ENCODE data around the gene LCP2.

Gene LCP2

DNA sequence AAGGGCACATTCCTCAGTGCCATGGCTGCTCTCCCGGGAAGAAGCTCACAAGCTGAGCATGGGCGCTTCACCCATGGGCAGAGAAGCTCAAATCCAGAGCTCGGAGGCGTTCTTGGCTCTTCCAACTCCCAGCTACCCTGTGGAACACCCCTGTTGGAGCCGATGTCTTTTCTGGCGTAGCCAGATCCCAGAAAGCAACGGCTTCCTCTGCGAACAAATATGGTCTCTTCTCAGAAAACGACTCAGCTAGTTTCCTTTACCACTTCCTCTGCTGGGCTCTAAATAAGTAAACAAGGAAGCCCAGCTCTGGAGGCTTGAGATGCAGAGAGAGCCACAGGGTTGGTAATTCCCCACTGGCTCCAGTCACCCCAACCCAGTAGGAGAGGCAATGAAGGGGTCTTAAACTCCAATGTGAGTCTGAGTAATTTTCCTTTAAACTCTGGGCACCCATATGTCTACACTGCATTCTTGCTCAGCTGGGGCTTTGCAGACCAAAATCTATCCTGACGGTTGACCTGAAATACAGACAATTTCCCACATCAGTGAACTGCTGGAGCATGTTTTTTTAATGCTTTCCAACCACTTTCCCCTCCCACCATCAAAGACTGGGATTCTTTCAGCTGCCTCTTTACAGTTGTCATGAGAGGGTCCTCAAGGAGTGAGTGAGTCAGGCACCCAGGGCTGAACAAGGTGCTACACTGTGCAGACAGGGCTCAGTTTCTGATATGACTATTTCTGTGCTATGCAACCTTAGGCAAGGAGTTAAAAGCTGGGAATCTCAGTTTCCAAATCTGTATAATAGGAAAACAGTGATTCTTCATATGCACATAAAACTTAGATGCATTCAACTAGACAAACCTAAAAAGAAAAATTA, at the start of gene LCP2:
TSS of gene LCP2 (minus strand) at position 189 of the 874 bp plus-strand sequence. CDS start at position 23, 166 bp downstream.
- DNase-seq (ENCODE audit: low spot score), result no peak
- no peak for FAIRE-seq

DNA sequence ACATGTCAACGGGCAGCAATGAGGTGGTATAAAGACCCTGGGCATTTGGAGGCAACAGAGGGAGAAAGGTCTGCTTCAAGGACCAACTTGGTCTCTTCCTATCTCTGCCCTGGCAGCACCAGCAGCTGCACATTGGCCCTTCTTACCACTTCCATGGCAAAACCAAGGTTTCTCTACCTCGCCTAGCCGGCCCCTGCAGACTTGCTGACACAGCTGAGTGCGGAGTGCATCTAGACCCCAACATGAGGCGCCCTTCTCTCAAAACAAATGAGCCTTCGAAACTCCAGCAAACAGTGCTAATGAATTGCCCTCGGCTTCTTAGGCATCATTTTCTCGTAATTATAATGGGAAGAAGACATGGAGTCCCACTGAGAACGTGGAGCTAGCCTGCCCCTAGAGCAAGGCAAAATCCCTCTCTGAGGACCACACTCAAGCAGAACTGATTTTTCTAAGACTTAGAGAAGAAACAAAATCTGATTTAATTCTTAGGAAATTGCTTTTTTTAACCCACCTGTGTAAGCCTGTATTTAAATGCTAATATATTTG, 49.5 kb upstream of the LCP2 start:
- DNase-seq (ENCODE audit: low spot score) (no peak), FAIRE-seq (no peak)

DNA sequence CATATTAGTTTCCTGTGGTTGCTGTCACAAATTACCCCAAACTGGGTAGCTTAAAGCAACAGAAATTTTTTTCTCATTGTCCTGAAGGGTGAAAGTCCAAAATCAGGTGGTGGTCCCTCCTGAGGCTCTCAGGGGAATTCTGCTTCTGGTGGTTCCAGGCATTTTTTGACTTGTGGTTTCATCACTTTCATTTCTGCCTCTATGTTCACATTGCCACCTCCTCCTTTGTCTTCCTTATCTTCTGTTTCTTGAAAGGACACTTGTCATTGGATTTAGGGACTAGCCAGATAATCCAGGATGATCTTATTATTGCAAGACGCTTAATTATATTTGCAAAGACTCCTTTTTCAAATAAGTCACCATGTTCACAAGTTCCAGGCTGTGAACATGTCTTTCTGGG, 48.4 kb upstream of the LCP2 start:
- DNase-seq (ENCODE audit: low spot score), result no peak
- no peak for FAIRE-seq

DNA sequence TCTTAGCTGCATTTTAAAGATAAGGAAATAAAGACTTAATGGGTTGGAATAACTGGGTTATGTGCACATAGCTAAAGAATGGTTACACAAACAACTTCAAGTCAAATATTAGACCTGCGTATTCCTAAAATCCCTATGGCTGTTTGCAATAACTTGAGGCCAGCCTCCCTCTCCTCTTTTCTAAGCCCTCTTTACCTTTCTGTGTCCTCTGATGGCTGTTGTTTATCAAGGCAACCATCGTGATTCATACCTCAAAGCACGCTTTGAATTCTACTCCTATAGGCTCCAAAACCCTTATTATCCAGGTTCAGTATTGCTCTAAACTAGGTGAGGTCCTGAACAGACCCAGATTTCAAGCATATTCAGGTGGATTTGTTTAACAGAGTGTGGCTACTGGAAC, 45.6 kb upstream of the LCP2 start:
- DNase-seq (ENCODE audit: low spot score) (no peak), FAIRE-seq (no peak)

DNA sequence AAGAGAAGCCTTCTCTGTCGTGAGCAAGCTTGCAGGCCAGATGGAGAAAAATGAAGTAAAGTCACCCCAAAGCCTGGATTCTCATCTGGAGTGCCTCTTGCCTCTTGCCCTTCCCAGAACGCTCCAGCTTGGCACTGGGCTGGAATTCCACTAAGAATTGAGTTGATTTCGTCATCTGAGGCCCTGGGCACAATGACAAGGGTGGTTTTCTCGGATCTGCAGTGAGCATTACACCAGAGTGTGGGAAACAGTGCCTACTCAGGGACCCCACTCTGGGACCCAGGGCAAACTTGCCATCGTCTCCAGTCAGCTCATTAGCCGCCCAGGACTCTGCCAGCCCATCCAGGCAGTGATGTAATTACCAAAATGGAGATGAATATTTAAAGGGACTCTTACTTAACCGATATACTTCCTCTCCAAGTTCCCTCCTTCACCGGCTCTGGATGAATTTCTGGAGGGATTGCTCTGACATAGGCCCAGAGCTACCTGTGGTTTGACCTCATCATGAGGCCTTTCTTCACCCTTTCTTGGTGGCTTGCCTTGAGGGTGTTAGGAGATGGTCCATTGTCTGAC, 44.7 kb upstream of the LCP2 start:
- FAIRE-seq, result no peak

DNA sequence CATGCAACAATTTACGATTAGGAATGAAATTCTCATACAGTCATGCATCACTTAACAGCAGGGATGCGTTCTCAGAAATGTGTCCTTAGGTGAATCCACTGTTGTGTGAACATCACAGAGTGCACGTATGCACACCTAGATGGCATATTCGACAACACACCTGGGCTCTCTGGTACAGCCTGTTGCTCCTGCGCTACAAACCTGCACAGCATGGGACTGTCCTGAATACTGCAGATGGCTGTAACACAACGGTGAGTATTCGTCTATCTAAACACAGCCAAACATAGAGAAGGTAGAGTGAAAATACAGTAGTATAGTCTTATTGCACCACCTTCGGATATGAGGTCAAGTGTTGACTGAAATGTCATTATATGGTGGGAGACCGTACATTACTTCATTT, 44.0 kb upstream of the LCP2 start:
- FAIRE-seq, result no peak
- no peak for DNase-seq (ENCODE audit: low spot score)

More for the DNA sequence above, 44.7 kb upstream of the LCP2 start:
- DNase-seq (ENCODE audit: low spot score), result no peak

DNA sequence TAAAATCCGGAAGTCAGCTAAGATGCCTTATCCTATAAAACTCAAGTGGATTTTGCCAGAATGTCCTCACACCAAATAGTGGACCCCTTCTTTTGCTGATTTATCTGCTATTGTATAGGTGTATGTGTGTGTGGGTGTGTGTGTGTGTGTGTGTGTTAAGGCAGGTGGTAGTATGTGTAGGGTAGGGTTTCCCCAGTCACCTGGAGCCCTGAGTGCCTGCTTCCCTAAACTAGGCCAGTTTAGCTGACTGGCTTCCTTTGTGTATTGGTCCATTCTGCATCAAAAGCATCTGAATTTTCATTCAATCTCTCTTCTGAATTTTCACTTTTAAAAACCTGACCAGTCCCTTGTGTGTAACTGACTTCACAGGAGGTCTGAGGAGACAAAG, 42.2 kb upstream of the LCP2 start:
- DNase-seq (ENCODE audit: low spot score) (no peak), FAIRE-seq (no peak)

DNA sequence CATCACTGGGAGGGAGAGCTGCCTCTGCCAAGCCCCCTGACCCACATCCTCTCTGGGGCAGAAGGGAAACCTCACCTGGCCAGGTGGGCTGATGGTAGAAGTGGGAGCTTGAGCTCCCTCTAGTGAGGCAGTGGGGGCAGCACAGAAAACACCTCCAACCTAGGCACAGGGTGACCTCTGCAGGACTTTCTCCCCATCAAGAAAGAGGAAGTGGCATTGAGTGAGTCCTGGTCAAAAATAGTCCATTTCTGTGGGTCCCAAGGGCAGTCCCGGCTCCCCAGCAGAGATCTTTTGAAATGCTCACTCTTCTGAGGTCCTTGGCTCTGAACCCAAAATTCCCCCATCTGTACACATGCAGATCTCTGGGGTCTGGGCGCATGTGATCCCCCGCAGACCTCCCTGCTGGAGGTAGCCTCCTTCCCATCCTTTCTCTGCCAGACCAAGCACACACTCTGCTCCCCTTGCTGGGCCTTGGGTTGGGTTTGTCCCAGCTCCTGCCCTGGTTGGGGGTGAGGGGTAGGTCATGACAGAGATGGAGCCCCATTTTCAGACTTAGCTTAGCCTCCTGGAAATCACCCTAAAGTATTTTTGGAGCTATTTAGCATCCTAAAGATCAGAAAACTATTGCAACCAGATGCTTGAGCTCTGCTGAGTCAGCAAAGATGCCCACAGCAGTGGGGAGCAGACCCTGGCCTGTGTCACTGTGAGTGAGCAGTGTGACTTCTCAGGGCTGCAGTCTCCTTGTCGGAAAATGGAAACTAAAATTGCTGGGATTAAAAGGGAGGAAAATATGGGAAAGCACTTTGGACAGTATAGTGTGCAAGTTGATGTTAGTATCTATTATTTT, 41.6 kb upstream of the LCP2 start:
- DNase-seq (ENCODE audit: low spot score), result no peak
- no peak for FAIRE-seq

DNA sequence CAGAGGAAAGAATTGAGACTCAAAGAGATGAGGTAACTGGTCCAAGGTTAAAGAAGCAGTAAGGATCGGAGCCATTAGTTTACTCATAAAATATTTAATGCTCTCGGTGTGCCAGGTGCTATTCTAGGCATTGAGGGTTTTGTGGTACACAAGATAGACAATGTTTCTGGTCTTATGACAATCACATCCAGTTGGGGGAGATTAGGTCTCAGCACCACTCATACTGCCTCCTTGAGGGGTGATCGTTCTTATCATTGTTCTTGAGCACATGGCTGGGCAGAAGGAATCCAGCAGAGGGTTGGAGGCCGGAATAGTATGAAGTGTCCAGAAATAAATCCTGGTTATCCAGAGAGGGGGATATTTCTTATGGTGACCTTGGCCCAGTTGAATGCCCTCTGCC, 40.7 kb upstream of the LCP2 start:
- no peak for DNase-seq (ENCODE audit: low spot score)
- FAIRE-seq, result no peak

DNA sequence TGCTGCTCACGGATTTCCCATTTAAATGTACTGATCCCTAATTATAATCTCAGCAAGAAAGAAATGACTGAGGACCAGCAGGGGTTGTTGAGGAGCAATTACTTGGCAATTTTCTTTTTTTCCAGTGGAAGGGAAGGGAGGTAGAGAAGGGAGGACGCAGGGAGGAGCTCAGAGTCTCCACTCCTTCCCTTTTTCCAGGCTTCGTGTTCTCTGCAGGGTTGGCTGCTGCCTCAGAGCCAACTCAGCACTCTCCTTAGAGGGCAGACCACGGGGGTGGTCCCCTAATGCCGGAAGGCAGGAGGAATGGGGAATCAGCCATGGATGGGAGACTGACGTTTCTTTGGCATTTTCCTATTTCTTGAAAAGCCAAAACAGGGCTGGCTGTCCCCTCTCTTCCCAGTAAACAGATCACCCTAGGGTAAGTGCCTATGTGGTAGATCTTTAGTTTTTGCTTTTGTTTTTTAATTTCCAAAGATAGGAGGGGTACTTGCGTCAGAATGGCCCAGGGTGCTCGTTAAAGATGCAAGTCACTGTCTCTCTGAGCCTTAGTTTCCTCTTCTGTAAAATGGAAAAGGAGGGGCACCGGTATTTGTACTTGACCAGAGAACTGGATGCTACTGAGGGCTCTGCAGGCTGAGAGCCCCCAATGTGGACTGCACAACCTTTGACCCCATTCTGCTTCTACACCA, 39.6 kb upstream of the LCP2 start:
- no peak for FAIRE-seq
- DNase-seq (ENCODE audit: low spot score), result no peak

DNA sequence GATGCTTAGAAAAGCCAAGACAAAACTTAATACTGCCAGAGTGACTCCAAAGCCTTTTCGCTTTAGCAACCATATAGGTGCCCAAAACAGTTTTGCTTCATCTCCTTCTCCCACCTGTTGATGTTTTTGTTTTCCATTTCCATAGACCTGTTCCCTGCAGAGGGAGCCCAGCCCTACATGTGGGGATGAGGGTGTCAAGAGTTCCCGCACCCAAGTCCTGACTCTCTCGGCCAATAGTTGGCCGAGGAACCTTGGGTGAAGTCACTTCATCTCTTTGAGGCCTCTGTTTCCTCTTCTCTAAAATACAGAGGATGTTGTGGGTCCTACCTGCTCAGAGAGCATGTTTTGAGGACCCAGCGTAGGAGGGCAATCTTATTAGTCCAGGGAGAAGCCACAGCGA, 38.5 kb upstream of the LCP2 start:
- DNase-seq (ENCODE audit: low spot score) (no peak), FAIRE-seq (no peak)

DNA sequence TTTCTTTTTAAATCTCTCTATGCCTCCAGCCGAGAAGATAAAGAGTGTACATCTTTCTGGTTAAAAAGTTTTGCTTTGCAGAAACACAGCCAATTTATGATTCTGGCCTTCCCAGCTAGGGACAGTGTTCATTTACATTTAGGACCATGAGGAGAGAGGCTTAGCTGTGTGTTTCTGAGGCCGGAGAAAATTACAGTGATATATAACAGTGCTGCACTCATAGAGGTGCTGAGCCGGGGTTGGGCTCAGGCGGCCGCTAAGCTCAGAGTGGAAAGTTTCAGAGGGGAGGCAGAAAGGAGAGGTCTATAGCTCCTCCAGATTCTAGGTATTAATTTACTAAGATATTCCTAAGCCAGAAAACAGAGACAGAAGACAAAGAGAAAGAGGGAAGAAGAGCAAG, 37.0 kb upstream of the LCP2 start:
- FAIRE-seq (no peak), DNase-seq (ENCODE audit: low spot score) (no peak)

DNA sequence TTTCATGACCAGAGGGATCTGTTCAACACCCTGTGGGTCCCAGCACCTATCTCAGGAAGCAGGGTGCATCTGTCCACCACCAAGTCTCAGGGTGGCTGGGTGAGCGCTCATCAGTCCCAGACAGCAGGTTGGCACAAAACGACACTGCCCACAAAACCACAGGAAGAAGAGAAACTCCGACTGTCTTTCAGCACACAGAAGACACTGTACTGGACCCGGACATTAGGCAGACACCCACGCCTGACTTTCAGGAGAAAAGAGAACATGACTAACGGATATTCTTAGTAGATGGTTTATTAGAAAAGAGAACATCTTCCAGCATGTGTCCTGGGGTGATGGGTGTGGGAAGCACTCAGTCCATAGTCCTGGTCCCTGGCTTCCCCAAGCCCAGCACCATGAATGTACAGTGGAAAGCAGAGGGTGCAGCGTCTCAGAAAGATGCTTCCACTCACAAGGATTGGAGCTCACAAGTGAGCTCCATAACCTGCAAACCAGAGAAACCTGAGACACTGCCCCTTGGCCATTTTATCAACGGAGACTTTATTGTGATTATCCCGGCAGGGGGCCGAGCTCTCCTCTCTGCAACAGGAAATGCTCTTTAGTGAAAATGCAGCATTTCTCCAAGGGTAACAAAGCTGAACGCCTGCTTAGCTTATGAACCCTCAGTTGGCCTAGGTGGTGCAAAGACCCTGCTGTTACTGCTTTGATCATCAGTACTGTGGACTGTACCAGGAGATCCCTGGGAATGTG, 35.8 kb upstream of the LCP2 start:
- FAIRE-seq, result no peak
- DNase-seq (ENCODE audit: low spot score), result no peak

DNA sequence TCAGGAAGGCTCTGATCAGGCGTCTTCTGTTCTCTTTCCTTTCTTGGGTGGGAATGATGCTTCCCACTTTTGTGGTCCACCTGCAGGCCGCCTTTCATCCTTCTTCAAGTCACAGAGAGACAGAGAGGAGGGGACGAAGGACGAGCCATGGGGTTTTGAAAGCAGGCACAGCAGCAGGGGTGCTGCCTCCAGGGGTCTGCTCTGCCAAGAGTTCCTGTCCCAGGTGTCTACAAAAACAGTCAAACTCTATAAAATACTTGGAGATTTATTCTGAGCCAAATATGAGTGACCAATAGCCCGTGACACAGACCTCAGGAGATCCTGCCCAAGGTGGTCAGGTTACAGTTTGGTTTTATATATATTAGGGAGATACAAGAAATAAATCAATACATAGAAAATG, 34.5 kb upstream of the LCP2 start:
- FAIRE-seq (no peak), DNase-seq (ENCODE audit: low spot score) (no peak)

DNA sequence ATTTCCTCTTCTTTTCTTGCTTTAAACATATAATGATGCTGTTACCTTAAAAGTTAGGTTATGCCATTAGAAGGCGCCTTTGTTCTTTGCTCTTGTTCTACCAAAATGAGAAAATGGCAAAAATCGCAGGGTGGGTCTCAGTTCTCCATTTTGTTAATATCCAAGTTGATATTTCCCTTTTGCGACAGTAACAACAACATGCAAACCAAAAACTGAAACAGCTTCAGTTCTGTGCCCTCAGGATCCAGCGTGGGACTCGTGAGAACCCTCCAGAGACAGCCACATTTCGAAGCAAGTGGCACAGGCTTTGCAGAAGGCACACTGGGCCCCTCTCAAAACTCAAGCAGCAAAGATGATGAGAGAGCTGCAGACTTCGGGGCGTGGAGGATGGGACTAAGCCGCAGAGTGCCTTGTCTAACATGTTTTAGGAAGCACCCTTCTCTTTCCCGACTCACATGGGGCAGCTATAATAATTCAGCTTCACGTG, 33.0 kb upstream of the LCP2 start:
- FAIRE-seq (no peak), DNase-seq (ENCODE audit: low spot score) (no peak)

DNA sequence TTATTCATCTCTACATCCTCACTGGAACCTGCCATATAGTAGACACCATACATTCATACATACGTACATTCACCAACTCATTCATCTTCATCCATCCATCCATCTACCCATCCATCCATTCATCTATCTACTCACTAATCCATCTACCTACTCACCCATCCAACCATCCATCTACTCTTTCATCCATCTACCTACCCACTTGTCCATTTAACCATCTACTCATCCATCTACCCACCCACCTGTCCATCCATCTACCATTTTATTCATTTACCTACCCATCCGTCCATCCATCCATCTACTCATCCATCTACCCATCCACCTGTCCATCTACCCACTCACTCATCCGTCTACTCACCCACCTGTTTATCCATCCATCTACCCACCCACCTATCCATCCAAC, 31.9 kb upstream of the LCP2 start:
- no peak for FAIRE-seq
- no peak for DNase-seq (ENCODE audit: low spot score)

DNA sequence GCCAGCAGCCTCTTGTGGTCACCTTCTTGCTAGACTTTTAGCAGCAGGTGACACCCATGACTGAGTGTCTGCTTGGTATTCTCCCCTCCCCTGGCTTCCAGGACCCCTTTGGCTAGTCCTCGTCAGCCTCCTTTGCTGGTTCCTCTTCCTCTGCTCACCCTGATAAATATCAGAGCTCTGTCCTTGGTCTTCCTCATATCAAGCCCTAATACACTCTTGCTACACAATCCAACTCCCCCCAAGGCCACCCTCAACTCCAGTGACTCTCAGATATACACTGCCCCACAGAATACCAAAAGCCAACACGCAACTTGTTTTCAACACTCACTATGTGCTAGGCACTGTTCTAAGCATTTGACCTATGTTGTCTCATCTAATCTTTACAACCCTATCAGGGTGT, 30.3 kb upstream of the LCP2 start:
- DNase-seq (ENCODE audit: low spot score) (no peak), FAIRE-seq (no peak)

DNA sequence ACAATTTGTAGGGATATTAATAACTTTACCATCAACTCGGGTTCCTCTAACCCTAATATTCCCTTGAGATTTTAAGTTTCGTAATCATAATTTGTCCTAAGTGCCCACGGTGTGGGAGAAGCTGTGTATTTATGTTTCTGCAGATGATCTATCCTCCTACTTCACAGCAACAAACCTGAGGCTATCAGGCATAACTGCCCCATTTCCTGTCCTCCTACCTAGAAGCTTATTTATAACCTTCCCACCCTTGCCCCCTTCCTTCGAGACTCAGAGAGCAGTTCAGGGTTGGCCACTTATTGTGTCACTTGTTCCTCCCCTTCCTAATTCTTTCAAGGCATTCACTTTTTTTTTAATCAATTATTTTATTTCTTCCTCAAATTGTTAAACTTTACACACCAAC, 29.6 kb upstream of the LCP2 start:
- FAIRE-seq, result no peak
- no peak for DNase-seq (ENCODE audit: low spot score)

DNA sequence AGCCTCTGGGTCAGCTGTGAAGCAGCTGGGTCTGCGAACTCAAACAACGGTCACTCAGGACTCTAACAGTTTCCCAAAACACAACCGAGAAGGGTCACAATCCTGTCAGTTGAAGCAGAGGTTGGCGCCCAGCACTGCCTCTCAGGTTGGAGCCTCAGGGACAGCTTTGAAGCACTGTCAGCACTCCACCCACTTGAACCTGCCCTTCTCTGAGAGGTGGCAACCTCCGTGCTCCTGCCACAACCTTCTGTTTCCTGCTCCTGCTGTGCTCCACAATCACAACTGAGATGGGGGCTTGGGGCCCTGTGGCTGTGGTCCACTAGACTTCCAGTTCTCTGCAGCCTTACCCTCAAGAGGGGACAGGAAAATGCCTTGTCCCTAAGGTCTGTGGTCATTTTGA, 21.7 kb upstream of the LCP2 start:
- DNase-seq (ENCODE audit: low spot score), result no peak
- no peak for FAIRE-seq

DNA sequence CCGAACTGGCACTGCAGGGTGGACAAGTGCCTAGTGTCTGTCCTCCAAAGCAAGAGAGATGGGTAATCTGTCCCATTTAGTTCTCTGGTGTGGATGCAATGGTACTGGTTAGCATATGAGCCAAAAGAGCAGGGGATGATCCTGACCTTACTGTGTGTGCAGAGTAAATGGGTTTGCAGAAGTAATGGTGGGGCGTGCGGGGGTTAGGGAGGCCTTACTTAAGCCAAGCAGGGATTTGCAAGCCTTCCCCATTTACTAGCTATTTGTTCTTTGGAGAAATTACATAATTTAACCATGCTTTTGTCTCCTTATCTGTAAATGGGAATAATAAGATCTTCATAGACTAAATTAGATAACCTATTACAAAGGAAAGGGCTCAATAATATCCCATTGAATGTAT, 19.9 kb upstream of the LCP2 start:
- FAIRE-seq (no peak), DNase-seq (ENCODE audit: low spot score) (no peak)

DNA sequence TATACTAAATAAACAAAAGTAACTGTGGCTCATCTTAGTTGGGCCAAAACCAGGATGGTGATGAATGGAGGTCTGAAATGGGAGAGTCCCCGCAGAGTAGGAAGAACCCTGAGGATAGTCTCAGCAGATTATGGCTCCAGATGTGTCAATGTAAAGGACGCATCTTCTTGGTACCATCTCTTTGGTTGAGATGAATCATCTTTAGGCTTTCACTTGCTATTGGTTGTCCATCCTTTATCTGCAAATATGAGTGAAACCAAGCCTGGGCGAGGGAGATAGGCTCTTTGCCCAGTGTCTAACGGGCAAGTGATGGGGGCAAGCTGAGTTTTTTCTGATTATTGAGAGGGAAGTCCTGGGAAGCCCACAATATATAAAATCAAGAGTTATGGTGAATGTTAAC, 19.4 kb upstream of the LCP2 start:
- FAIRE-seq (no peak), DNase-seq (ENCODE audit: low spot score) (no peak)
